LHCN-M2 (cell line): ENCODE measurements around the gene ZNF648. TPM values are rescaled to one million over a fixed set of nuclear protein-coding genes. Genes with fewer than 3 reads are reported as not detected.
"Not testable (repeated sequence)": the region's sequence is repeated elsewhere in the genome, so short reads cannot be mapped to it uniquely, and the experiment has no call there.

Experiments used
- DNase-seq: peaks from one replicate; pipeline ENCODE4 v3.0.0-alpha.2; 2012; ENCODE audit warnings: low read depth
- polyA plus RNA-seq: library from polyadenylated mRNA; unstranded; fragments of >200 nt; gene quantifications from one replicate; pipeline ENCODE4 v1.2.1, GENCODE V29; 2012; ENCODE audit warnings: missing spikeins
- total RNA-seq: library from RNA; depleted of rRNA; stranded (reverse); fragments of >200 nt; gene quantifications from 2 replicates; pipeline ENCODE4 v1.2.3, GENCODE V29; 2014; rRNA removed

Gene ZNF648
- not detected in 2 replicates for total RNA-seq
- not detected for polyA plus RNA-seq

GRCh38 chr1:182061594-182061993 is at the start of gene ZNF648:
ZNF648 (minus strand) TSS chr1:182061712; CDS start chr1:182058010, 3,702 bp downstream.
- DNase-seq = no peak

- DNase-seq = no peak
Observed at GRCh38 chr1:182110635-182111034, 49.1 kb upstream of the ZNF648 start.

GRCh38 chr1:182109771-182110170 is 48.3 kb upstream of the ZNF648 start:
- no peak for DNase-seq

- no peak for DNase-seq
Observed at GRCh38 chr1:182107209-182107608, 45.7 kb upstream of the ZNF648 start.

- no peak for DNase-seq
Observed at GRCh38 chr1:182102043-182102416, 40.5 kb upstream of the ZNF648 start.

- DNase-seq = no peak
Observed at GRCh38 chr1:182101415-182102042, 40.0 kb upstream of the ZNF648 start.

- no peak for DNase-seq
Observed at GRCh38 chr1:182098301-182098700, 36.8 kb upstream of the ZNF648 start.

GRCh38 chr1:182095946-182096345 is 34.4 kb upstream of the ZNF648 start:
- DNase-seq = no peak

- not testable (repeated sequence) for DNase-seq
Observed at GRCh38 chr1:182094514-182095005, 33.0 kb upstream of the ZNF648 start.

- no peak for DNase-seq
Observed at GRCh38 chr1:182093781-182094180, 32.3 kb upstream of the ZNF648 start.

GRCh38 chr1:182092336-182092735 is 30.8 kb upstream of the ZNF648 start:
- no peak for DNase-seq

- DNase-seq = no peak
Observed at GRCh38 chr1:182091083-182091482, 29.6 kb upstream of the ZNF648 start.

- no peak for DNase-seq
Observed at GRCh38 chr1:182087719-182088350, 26.3 kb upstream of the ZNF648 start.

- no peak for DNase-seq
Observed at GRCh38 chr1:182087304-182087703, 25.8 kb upstream of the ZNF648 start.

GRCh38 chr1:182086620-182087019 is 25.1 kb upstream of the ZNF648 start:
- no peak for DNase-seq

GRCh38 chr1:182086136-182086535 is 24.6 kb upstream of the ZNF648 start:
- no peak for DNase-seq

GRCh38 chr1:182085726-182086125 is 24.2 kb upstream of the ZNF648 start:
- DNase-seq = no peak

- DNase-seq = peak; percentile 66
Observed at GRCh38 chr1:182084487-182085316, 23.2 kb upstream of the ZNF648 start.

GRCh38 chr1:182083851-182084486 is 22.5 kb upstream of the ZNF648 start:
- DNase-seq = no peak

GRCh38 chr1:182080955-182081582 is 19.6 kb upstream of the ZNF648 start:
- DNase-seq = peak; percentile 18

GRCh38 chr1:182080040-182080439 is 18.5 kb upstream of the ZNF648 start:
- no peak for DNase-seq
